GM12874 (cell line): ENCODE data around the gene CLDN24.

Experiments used
- TF ChIP-seq, protein P1 (sequence below): IDR thresholded peaks from 2 replicates; pipeline ENCODE4 v1.5.1; 2011; ENCODE audit warnings: low read depth, mild to moderate bottlenecking, control low read depth, low read length, moderate library complexity; ENCODE audit not compliant: insufficient read depth

Gene CLDN24

DNA sequence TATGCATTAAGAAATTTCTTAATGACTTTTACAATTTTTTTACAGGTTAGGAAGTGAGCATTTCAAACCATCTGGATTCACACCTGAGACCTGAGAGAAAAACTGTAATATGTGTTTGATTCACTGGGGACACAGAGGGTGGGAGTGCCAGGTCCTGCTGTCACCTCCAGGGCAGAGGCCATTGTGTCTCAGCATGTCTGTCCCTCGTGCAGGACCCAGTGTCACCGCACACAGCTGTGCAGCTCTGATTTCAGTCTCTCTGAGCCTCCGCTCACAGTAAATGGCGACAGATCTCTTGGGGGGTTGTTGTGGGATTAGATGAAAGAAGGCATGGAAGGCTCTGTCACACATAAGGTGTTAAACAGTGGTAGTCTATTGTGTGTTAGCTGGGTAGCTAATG, 23.0 kb upstream of the CLDN24 start:
- TF ChIP-seq, protein P1, sequence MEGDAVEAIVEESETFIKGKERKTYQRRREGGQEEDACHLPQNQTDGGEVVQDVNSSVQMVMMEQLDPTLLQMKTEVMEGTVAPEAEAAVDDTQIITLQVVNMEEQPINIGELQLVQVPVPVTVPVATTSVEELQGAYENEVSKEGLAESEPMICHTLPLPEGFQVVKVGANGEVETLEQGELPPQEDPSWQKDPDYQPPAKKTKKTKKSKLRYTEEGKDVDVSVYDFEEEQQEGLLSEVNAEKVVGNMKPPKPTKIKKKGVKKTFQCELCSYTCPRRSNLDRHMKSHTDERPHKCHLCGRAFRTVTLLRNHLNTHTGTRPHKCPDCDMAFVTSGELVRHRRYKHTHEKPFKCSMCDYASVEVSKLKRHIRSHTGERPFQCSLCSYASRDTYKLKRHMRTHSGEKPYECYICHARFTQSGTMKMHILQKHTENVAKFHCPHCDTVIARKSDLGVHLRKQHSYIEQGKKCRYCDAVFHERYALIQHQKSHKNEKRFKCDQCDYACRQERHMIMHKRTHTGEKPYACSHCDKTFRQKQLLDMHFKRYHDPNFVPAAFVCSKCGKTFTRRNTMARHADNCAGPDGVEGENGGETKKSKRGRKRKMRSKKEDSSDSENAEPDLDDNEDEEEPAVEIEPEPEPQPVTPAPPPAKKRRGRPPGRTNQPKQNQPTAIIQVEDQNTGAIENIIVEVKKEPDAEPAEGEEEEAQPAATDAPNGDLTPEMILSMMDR = no peak

DNA sequence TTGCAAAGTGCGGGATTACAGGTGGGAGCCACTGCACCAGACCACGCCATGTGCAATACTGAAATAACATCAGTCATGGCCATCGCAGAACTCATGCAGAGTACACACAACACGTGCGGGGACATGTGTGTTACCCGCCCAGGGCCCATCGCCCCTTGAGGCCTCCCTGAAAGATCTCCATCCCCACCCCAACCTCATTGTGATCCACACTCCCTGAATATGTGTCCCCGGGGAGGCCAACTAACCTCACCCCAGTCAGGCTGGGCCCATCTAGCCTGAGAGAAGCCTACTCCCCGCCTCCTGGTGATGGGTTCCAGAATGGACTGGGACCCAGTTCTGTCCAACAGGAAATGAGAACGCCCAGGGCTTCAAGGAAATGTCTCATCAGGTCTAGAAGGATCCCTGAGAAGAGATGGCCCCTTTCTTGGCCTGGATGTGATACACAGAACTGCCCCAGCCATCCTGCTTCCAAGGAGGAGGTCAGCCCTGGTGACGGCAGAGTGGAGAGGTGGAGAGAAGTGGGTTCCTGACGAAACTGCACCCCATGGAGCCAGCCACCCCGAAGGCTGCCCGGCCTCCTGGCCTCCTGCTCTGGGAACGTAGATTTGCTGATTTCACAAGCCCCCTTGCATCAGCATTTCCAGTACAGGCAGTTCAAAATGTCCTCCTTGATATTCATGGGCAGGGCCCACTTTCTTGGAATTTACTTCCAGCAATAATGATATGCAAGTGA, 22.5 kb upstream of the CLDN24 start:
- TF ChIP-seq, protein P1 = no peak

DNA sequence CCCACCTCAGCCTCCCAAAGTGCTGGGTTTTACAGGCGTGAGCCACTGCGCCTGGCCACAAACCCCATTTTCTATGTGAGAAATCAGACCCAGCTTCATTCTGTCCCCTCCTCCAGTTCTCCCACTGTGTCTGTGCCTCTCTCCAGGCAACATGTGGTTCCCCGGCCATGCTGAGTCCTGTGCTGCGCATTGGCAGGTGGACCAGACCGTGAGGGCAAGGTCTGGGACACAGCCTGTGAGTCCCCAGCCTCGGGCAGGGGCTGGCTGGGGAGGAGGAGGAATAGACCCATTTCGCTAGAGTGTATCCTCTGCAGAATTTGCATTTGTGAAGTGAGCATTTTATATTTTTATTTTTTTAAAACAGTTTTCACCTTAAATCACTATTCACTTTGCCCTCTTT, 21.5 kb upstream of the CLDN24 start:
- TF ChIP-seq, protein P1 = no peak

DNA sequence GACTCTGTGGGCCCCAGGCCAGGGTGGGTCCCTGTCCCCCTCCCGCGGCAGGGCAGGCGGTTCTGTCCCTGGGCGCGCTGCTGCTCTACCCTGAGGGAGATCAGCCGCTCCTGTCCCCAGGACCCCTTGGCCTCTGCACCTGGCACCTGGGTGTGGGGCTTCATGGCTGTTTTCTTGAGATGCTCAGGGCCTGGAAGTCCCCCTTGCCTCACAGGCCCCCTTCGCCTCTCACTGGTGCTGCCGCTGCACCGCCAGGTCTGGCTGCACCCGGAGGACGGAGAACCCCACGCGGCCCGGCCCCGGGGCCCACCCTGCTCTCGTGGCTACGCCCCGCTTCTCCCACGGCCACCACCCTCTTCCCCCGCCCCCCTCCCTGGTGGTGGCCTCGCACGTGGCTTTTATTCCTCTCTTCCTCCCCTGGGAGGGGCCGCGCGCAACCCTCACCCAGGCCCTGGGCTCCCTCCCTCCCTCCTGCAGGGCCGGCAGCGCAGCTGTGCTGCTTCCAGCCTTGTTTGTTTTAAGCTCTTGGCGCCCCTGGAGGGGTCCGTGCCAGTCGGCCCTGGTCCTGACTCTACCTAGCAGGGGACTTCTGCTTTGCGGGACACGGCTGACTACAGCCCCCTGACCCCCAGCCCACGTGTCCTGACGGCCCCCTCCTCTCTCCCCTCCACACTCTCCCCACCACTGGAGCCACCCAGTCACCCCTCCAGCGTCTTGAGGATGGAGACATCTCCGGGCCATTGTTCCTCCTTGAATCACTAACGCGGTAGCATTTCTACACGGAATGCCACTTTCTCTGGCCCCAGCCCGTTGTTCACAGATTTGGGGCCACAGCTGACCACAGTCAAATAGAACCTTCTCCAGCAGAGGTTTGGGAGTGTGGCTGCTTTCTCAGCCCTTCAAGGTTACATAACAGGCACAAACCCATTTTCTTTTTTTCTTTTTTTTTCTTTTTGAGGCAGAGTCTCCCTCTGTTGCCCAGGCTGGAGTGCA, 20.6 kb upstream of the CLDN24 start:
- TF ChIP-seq, protein P1 = no peak

DNA sequence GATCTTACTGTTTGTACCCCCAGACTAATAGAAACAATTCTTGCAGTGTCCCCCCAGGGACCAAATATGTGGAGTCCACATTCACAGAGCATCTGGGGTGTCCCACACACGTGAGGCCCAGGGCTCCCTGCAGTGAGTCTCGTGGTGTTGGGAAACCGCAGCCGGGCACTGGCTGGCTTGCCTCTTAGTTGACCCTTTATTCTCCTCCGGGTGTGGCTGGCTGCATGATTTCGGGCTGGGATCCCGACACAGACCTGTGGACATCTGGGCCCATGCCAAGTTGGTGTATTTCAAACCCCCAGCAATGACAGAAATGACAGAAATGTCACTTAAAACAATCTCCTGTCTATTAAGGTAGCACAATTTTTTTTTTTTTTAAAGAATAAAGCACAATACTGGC, 15.6 kb upstream of the CLDN24 start:
- TF ChIP-seq, protein P1 = no peak

DNA sequence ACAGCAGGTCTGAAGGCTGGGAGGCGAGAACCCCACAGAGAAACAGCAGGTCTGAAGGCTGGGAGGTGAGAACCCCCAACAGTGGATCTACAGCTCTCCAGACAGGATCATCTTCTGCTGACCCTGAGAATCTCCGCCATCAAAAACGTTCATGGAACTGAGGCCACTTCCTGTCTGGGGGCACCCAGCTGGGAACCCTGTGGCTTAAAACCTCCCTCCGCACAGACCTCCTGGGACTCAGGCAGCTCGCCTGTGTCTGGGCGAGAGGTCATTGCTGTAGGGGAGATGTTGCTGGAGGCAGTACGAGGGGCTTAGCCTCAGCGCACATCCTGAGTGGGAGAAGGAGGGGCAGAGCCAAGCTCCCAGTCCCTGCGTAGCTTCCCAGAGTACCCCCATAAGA, 15.1 kb upstream of the CLDN24 start:
- TF ChIP-seq, protein P1 = no peak

DNA sequence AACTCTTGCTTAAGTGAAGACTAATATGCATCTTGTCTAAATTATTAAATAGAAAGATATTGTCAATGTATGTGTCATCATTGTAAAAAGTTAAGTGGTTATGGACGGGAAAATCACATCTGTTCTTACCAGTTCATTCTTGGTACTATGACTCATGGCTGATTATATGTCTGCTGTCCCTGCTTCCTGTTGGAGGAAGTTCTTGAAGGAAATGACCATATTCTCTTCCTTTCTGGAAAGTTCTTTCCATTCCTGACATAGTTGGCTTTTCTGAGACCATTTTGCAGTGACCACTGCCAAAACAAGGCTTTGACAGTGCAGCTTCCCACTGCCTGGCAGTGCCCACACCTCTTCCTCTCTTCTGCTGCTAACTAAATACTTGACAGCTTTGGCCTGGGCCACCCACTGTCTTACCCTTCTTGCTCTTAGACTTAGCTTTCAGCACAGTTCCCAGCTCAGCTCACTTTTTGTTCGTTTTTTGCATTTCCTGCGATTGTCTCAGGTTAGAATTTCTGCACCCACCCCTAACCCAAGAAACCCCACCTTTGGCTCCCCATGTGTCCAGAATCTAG, 13.2 kb upstream of the CLDN24 start:
- TF ChIP-seq, protein P1 = no peak
